Cardiac muscle cell (in vitro differentiated cells and primary cell): Measurements from ENCODE around the gene PRICKLE2. TPM values are rescaled to one million over a fixed set of nuclear protein-coding genes. Genes with fewer than 3 reads are reported as not detected.

Source experiments
- DNase-seq, 2 donors: peaks; one replicate each; pipeline versions ENCODE4 v3.0.0 to v3.0.0-alpha.2; 2010 to 2017; ENCODE audit warnings: low read depth in 1 of 2, low spot score in 1 of 2
- H3K27ac ChIP-seq: fragments of 200-600 bp; sonication (generic); 2 replicates; pipeline ENCODE4 v1.5.1; 2016
- H3K27me3 ChIP-seq: fragments of 200-600 bp; sonication (generic); 2 replicates; pipeline ENCODE4 v1.6.0; 2016; ENCODE audit warnings: control low read depth
- H3K36me3 ChIP-seq: fragments of 200-600 bp; sonication (generic); 2 replicates; pipeline ENCODE4 v1.5.1; 2016; ENCODE audit warnings: control low read depth
- H3K4me1 ChIP-seq: fragments of 200-600 bp; sonication (generic); 2 replicates; pipeline ENCODE4 v1.8.1; 2017; ENCODE audit warnings: low read depth, mild to moderate bottlenecking, mixed run types
- H3K4me3 ChIP-seq: fragments of 200-600 bp; sonication (generic); 2 replicates; pipeline ENCODE4 v1.5.1; 2016; ENCODE audit warnings: mild to moderate bottlenecking
- H3K9me3 ChIP-seq: fragments of 200-600 bp; sonication (generic); 2 replicates; pipeline ENCODE4 v1.5.1; 2017; ENCODE audit warnings: low read depth, mild to moderate bottlenecking, control low read depth
- CTCF ChIP-seq: IDR thresholded peaks from 2 replicates; pipeline ENCODE4 v1.5.1; 2012; ENCODE audit warnings: low read depth, mild to moderate bottlenecking, low read length
- polyA plus RNA-seq: library from polyadenylated mRNA; unstranded; fragments of >200 nt; fragmentation: Nextera tagmentation; extraction: Ambion mirVana; gene quantifications from 2 replicates; pipeline ENCODE4 v1.2.1, GENCODE V29; 2016
- total RNA-seq: library from RNA; depleted of rRNA; stranded (reverse); fragments of >200 nt; gene quantifications from 2 replicates; pipeline ENCODE4 v1.2.3, GENCODE V29; 2016

Gene PRICKLE2
- total and polyA plus RNA-seq, 2 experiments from 2014 or later: 4.3 to 11.7 TPM

GRCh38 chr3:64265646-64266045 is 40.4 kb upstream of the PRICKLE2 start:
- Histone ChIP-seq H3K4me3 (peak overlapping the region; percentile 84), H3K9me3 (no peaks in the 10 kb centered on the region), H3K27me3 (no peaks in the 10 kb centered on the region), H3K36me3 (no peaks in the 10 kb centered on the region), H3K4me1 (peaks cover 38% of the 10 kb centered on the region), H3K27ac (peak overlapping the region; percentile 4)
- no peak for TF ChIP-seq CTCF
- DNase-seq: no peak

DNA sequence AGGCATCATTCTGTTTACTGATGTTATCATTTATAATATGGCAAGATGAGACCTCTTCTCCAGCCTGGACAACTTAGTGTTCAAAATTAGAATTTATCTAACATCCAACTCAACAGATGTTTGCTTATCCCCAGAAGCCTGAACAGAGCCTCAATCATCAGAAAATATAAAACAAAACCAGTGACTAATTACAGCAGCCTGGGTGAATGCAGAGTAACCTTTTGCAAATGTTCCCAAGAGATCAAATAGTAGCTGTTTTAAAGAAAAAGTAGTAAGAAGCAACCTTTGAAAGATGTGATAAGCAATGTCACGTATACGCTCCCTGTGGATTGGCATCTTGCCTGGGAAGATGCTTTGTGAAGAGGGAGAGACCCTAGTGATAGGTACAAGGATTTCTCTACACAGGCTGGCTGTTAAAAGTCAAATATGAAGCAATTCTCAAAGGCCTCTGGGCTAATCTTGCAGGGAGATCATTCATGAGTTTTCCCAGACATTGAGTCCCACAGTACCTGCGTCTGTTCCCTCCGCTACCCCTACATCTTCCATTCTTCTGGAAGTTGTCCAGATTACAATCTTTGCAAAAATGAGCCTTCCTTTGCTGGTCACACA is 39.3 kb upstream of the PRICKLE2 start:
- Histone ChIP-seq H3K4me1 (peaks cover 44% of the 10 kb centered on the region), H3K27ac (no peak overlapping the region), H3K9me3 (no peaks in the 10 kb centered on the region), H3K4me3 (no peak overlapping the region), H3K36me3 (no peaks in the 10 kb centered on the region), H3K27me3 (no peaks in the 10 kb centered on the region)
- DNase-seq: peak in 1 of 2 donors; percentile 48
- no peak for TF ChIP-seq CTCF

DNA sequence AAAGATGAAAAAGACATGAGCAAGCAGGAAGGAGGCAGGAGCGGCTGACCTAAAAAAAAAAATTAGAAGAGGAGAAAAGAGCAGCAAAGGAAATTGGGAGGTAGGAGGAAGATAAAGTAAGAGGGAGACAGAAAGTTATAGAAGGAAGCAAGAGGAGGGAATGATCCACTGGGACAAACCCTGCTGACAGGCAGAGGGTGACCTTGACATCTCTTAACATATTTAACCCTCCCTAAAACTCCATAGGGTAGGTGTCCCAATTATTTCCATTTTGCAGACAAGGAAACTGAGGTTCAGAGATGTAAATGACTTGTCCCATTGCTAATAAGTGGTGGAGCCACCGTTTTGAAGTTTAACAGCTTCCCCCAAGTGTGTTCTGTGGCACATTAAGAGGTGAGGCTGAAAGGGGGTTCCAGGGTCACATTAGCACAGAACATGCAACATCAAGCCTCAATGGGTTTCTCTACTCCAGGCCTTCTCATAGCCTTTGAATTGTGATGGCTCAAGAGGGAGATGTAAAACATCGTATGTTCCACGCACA is 37.4 kb upstream of the PRICKLE2 start:
- H3K4me1 ChIP-seq: peaks cover 44% of the 10 kb centered on the region
- no peak overlapping the region for H3K27ac ChIP-seq
- DNase-seq: no peak
- H3K9me3 ChIP-seq: no peaks in the 10 kb centered on the region
- no peak overlapping the region for H3K4me3 ChIP-seq
- no peaks in the 10 kb centered on the region for H3K36me3 ChIP-seq
- H3K27me3 ChIP-seq: no peaks in the 10 kb centered on the region
- TF ChIP-seq CTCF: peak; percentile 10

DNA sequence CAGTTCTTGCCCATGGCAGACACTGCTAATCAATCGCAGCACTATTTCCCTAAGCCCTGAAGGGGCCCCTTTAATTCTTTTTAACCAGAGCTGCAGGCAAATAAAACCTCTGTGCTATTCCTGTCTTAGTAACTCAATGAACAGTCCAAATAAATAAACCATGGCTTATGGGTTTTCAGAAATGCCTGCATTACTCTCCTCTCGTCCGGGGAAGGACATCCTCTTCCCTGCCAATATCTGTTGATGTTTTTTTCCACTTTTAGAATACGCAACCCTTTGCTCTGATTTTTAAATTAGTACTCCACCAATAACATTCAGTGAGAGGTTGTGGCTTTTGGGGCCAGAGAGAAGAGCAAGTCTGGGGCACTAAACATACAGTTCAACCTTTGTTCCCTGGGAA is 35.2 kb upstream of the PRICKLE2 start:
- DNase-seq: no peak
- H3K4me1 ChIP-seq: peaks cover 28% of the 10 kb centered on the region
- no peaks in the 10 kb centered on the region for H3K9me3 ChIP-seq
- H3K27ac ChIP-seq: no peak overlapping the region
- H3K27me3 ChIP-seq: no peaks in the 10 kb centered on the region
- no peak overlapping the region for H3K4me3 ChIP-seq
- H3K36me3 ChIP-seq: no peaks in the 10 kb centered on the region
- TF ChIP-seq CTCF: no peak

DNA sequence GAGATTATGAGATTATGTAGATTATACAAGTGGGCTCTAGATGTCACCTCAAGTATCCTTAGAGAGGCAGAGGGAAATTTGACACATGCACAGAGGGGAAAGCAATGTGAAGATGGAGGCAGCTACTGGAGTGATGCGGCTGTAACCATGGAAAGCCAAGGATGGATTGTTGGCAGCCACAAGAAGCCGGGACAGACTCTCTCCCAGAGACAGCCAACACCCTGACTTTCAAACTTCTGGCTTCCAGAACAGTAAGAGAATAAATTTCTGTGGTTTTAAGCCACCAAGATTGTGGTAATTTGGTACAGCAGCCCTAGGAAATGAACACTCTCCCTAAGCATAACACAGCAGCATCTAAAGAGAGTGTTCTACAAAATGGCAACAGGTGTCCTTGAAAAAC is 34.4 kb upstream of the PRICKLE2 start:
- no peak overlapping the region for H3K27ac ChIP-seq
- no peaks in the 10 kb centered on the region for H3K27me3 ChIP-seq
- no peak for TF ChIP-seq CTCF
- no peaks in the 10 kb centered on the region for H3K36me3 ChIP-seq
- H3K4me3 ChIP-seq: no peak overlapping the region
- H3K4me1 ChIP-seq: peaks cover 22% of the 10 kb centered on the region
- H3K9me3 ChIP-seq: no peaks in the 10 kb centered on the region
- DNase-seq: no peak
